ENCODE measurements around the gene PKD1.
"Not testable (repeated sequence)": the region's sequence is repeated elsewhere in the genome, so short reads cannot be mapped to it uniquely, and the experiment has no call there.

- TF ChIP-seq CTCF (IDR thresholded peaks at IDR 0.05 in 4 of 5, conservative IDR thresholded peaks at IDR 0.05 in 1 of 5); POLR2A (IDR thresholded peaks at IDR 0.05): not testable (repeated sequence)
Observed at GRCh38 chr16:2105769-2106168, 29.9 kb downstream of the PKD1 start.
